ENCODE measurements around the gene ABHD17C. TPM values are rescaled to one million over a fixed set of nuclear protein-coding genes. Genes with fewer than 3 reads are reported as not detected.

Gene ABHD17C
- polyA plus RNA-seq, 1 donor (not counting 4 experiments of a cell fraction or from before 2014, with no cell fraction given), result 23.3 TPM

DNA sequence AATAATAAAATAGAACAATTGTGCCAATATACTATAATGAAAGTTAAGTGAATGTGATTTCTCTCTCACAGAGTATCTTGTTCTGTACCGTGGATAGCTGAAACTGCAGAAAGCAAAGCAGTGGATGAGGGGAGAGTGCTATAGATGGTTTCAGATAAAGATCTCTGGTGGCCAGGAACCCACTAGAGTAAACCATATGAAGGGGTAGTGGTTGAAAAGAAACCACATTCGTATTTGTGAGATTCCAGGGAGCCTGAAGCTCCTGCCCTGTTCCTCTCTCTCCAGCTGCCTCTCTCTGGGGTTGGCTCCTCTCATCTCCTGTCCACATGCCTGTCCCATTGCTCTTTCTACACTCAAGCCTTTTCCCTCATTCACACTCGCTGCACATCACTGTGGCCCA lies 8.9 kb downstream of the ABHD17C start:
- Histone ChIP-seq H3K27ac (ENCODE audit: control insufficient read depth, insufficient read depth, low read length) (no peak overlapping the region), H3K4me1 (ENCODE audit: control insufficient read depth, extremely low read depth, insufficient read depth, low read length) (peaks cover 17% of the 10 kb centered on the region), H3K4me2 (ENCODE audit: control insufficient read depth, extremely low read depth, insufficient read depth, low read depth, low read length) (no peak overlapping the region), H3K79me2 (ENCODE audit: control insufficient read depth, insufficient read depth, low read length) (peaks cover 88% of the 10 kb centered on the region), H3K9me3 (ENCODE audit: control insufficient read depth, low read depth, low read length) (no peaks in the 10 kb centered on the region), H3K9me1 (ENCODE audit: control insufficient read depth, extremely low read depth, insufficient read depth, low read length) (no peaks in the 10 kb centered on the region), H3K4me3 (ENCODE audit: control insufficient read depth in 2 of 3, extremely low read depth in 1 of 3, insufficient read depth in 2 of 3, low read depth in 1 of 3, low read length in 3 of 3) (no peak overlapping the region), H4K20me1 (ENCODE audit: control insufficient read depth, extremely low read depth, insufficient read depth, low read length) (no peaks in the 10 kb centered on the region), H3K9ac (ENCODE audit: control insufficient read depth, extremely low read depth, insufficient read depth, low read length) (no peak overlapping the region), H3K36me3 (ENCODE audit: control insufficient read depth in 2 of 2, extremely low read depth in 1 of 2, insufficient read depth in 2 of 2, low read length in 2 of 2) (peaks cover 14 to 19% of the 10 kb centered on the region in 2 experiments), H2AFZ (ENCODE audit: control insufficient read depth, low read length) (no peak overlapping the region), H3K27me3 (ENCODE audit: control insufficient read depth, extremely low read depth, insufficient read depth, low read length) (no peaks in the 10 kb centered on the region)
- FAIRE-seq (no peak), DNase-seq (ENCODE audit: low read depth, low spot score) (no peak)
- TF ChIP-seq EZH2 (IDR thresholded peaks at IDR 0.05; ENCODE audit: low read length), result no peak
- TF ChIP-seq, protein P1, sequence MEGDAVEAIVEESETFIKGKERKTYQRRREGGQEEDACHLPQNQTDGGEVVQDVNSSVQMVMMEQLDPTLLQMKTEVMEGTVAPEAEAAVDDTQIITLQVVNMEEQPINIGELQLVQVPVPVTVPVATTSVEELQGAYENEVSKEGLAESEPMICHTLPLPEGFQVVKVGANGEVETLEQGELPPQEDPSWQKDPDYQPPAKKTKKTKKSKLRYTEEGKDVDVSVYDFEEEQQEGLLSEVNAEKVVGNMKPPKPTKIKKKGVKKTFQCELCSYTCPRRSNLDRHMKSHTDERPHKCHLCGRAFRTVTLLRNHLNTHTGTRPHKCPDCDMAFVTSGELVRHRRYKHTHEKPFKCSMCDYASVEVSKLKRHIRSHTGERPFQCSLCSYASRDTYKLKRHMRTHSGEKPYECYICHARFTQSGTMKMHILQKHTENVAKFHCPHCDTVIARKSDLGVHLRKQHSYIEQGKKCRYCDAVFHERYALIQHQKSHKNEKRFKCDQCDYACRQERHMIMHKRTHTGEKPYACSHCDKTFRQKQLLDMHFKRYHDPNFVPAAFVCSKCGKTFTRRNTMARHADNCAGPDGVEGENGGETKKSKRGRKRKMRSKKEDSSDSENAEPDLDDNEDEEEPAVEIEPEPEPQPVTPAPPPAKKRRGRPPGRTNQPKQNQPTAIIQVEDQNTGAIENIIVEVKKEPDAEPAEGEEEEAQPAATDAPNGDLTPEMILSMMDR (optimal IDR thresholded peaks at IDR 0.05 in 1 of 3, IDR thresholded peaks at IDR 0.05 in 1 of 3, conservative IDR thresholded peaks at IDR 0.05 in 1 of 3; ENCODE audit: extremely low read depth in 1 of 3, insufficient read depth in 2 of 3, low read length in 3 of 3), result no peak
- dilution Hi-C loops (cut with MboI; ENCODE audit: extremely low pct_ligation_motif_present, low sequenced_read_pairs), result no loop called here

DNA sequence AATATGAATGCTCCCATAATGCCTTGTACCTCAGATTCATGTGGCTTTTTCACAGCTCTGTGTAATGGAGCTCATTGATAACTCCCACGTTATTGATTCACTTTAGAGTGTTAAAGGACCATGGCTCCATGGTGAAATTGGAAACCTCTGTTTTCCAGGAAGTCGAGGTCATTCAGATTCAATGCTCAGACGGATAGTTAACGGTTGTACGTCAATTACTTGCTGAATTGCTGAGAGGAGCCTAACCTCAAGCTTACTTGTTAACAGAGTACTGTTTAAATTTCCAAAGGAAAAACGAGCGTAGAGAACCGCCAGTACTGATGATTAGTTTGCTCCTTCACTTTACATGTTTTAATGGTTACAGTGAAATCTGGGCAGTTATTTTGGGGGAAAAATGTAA lies 11.1 kb downstream of the ABHD17C start:
- Histone ChIP-seq H3K36me3 (ENCODE audit: control insufficient read depth in 2 of 2, extremely low read depth in 1 of 2, insufficient read depth in 2 of 2, low read length in 2 of 2) (peaks cover 9 to 14% of the 10 kb centered on the region in 2 experiments), H3K79me2 (ENCODE audit: control insufficient read depth, insufficient read depth, low read length) (peaks cover 80% of the 10 kb centered on the region), H3K9me3 (ENCODE audit: control insufficient read depth, low read depth, low read length) (no peaks in the 10 kb centered on the region), H4K20me1 (ENCODE audit: control insufficient read depth, extremely low read depth, insufficient read depth, low read length) (no peaks in the 10 kb centered on the region), H3K4me3 (ENCODE audit: control insufficient read depth in 2 of 3, extremely low read depth in 1 of 3, insufficient read depth in 2 of 3, low read depth in 1 of 3, low read length in 3 of 3) (no peak overlapping the region), H3K4me2 (ENCODE audit: control insufficient read depth, extremely low read depth, insufficient read depth, low read depth, low read length) (no peak overlapping the region), H3K4me1 (ENCODE audit: control insufficient read depth, extremely low read depth, insufficient read depth, low read length) (peaks cover 30% of the 10 kb centered on the region), H3K27ac (ENCODE audit: control insufficient read depth, insufficient read depth, low read length) (no peak overlapping the region), H3K9ac (ENCODE audit: control insufficient read depth, extremely low read depth, insufficient read depth, low read length) (no peak overlapping the region), H2AFZ (ENCODE audit: control insufficient read depth, low read length) (no peak overlapping the region), H3K27me3 (ENCODE audit: control insufficient read depth, extremely low read depth, insufficient read depth, low read length) (no peaks in the 10 kb centered on the region), H3K9me1 (ENCODE audit: control insufficient read depth, extremely low read depth, insufficient read depth, low read length) (no peaks in the 10 kb centered on the region)
- DNase-seq (ENCODE audit: low read depth, low spot score), result no peak
- FAIRE-seq, result no peak
- TF ChIP-seq EZH2 (IDR thresholded peaks at IDR 0.05; ENCODE audit: low read length), result no peak
- TF ChIP-seq, protein P1 (optimal IDR thresholded peaks at IDR 0.05 in 1 of 3, IDR thresholded peaks at IDR 0.05 in 1 of 3, conservative IDR thresholded peaks at IDR 0.05 in 1 of 3; ENCODE audit: extremely low read depth in 1 of 3, insufficient read depth in 2 of 3, low read length in 3 of 3), result no peak
- dilution Hi-C loops (cut with MboI; ENCODE audit: extremely low pct_ligation_motif_present, low sequenced_read_pairs), result no loop called here

Data from keratinocyte (primary cell).